ENCODE data around the gene UQCRHL. TPM values are rescaled to one million over a fixed set of nuclear protein-coding genes. Genes with fewer than 3 reads are reported as not detected.

UQCRHL gene
- total and polyA plus RNA-seq, 10 of the 15 experiments (the other 5 are each of a cell fraction or from before 2014, with no cell fraction given): 1.4 to 17.3 (median 5.7) TPM

- TF ChIP-seq CTCF (IDR thresholded peaks at IDR 0.05 in 2 of 3, conservative IDR thresholded peaks at IDR 0.05 in 1 of 3; ENCODE audit: control insufficient read depth in 2 of 3, extremely low read depth in 1 of 3, insufficient read depth in 1 of 3, low read depth in 3 of 3, low read length in 3 of 3) (no peak), REST (IDR thresholded peaks at IDR 0.05; ENCODE audit: low read depth, low read length) (no peak), NRF1 (conservative IDR thresholded peaks at IDR 0.05; ENCODE audit: low read depth, low read length) (0 out of 2 replicates have a peak, but pooled peaks have one; percentile 14), POLR2AphosphoS5 (IDR thresholded peaks at IDR 0.05; ENCODE audit: low read length) (peak; percentile 85), CUX1 (IDR thresholded peaks at IDR 0.05; ENCODE audit: insufficient replicate concordance, low read depth, low read length) (peak; percentile 54), CHD4 (IDR thresholded peaks at IDR 0.05) (no peak), RB1 (IDR thresholded peaks at IDR 0.05; ENCODE audit: borderline replicate concordance) (0 out of 2 replicates have a peak, but pooled peaks have one; percentile 49), EP300 (IDR thresholded peaks at IDR 0.05; ENCODE audit: borderline replicate concordance in 1 of 2, control insufficient read depth in 1 of 2, low read depth in 2 of 2, low read length in 2 of 2) (peak; percentile 58 to 64; a peak in 2 of 4 replicates), NFIC (IDR thresholded peaks at IDR 0.05; ENCODE audit: low read depth, low read length) (0 out of 2 replicates have a peak, but pooled peaks have one; percentile 46), FOXM1 (IDR thresholded peaks at IDR 0.05; ENCODE audit: low read depth, low read length) (peak; percentile 71), ATF7 (IDR thresholded peaks at IDR 0.05; ENCODE audit: low read depth) (peak; percentile 76), HDAC6 (IDR thresholded peaks at IDR 0.05; ENCODE audit: unreplicated experiment) (peak; percentile 70), NBN (IDR thresholded peaks at IDR 0.05) (peak; percentile 97), POLR2A (IDR thresholded peaks at IDR 0.05; ENCODE audit: low read depth, low read length) (peak; percentile 95), CREB1 (IDR thresholded peaks at IDR 0.05; ENCODE audit: low read depth) (peak; percentile 77), KLF5 (IDR thresholded peaks at IDR 0.05; ENCODE audit: partially characterized antibody) (peak; percentile 83), GATAD2B (conservative IDR thresholded peaks at IDR 0.05; ENCODE audit: low read depth) (peak; percentile 97)
Measured at GRCh38 chr1:15834406-15835204, 27.2 kb upstream of the UQCRHL start (continued).
